Esophagus squamous epithelium (tissue), 5 donors: ENCODE results near the gene ZNF398. TPM values are rescaled to one million over a fixed set of nuclear protein-coding genes. Genes with fewer than 3 reads are reported as not detected.

Experiments
- DNase-seq: peaks from one replicate; lab custom pipeline; 2025; lab: John Stamatoyannopoulos, UW
- H3K27ac ChIP-seq, 4 donors: fragments of 200-600 bp; sonication (generic); one replicate each; pipeline ENCODE4 v1.5.1; 2016 to 2019; ENCODE audit warnings: mild to moderate bottlenecking in 1 of 4
- H3K27me3 ChIP-seq, 4 donors: fragments of 200-600 bp; sonication (generic); 1 replicate in 3 of 4; 2 replicates in 1 of 4; pipeline versions ENCODE4 v1.5.1 to v1.6.0; 2017 to 2021; ENCODE audit warnings: antibody characterized with exemption in 1 of 4
- H3K36me3 ChIP-seq, 3 donors: fragments of 200-600 bp; sonication (generic); one replicate each; pipeline ENCODE4 v1.5.1; 2016 to 2019
- H3K4me1 ChIP-seq, 3 donors: fragments of 200-600 bp; sonication (generic); one replicate each; pipeline ENCODE4 v1.5.1; 2017 to 2019
- H3K4me3 ChIP-seq, 4 donors: fragments of 200-600 bp; sonication (generic); 1 replicate in 3 of 4; 2 replicates in 1 of 4; pipeline ENCODE4 v1.5.1; 2016 to 2019; ENCODE audit warnings: mild to moderate bottlenecking in 2 of 4, moderate library complexity in 1 of 4
- H3K9me3 ChIP-seq, 3 donors: fragments of 200-600 bp; sonication (generic); one replicate each; pipeline ENCODE4 v1.5.1; 2016 to 2019
- CTCF ChIP-seq, 6 experiments: fragments of 450-650 bp in 4 of 6; fragments of 200-600 bp in 2 of 6; sonication (generic) in 2 of 6; IDR thresholded peaks; one replicate each; pipeline ENCODE4 v1.5.1; 2016 to 2019; ENCODE audit warnings: antibody characterized with exemption in 6 of 6, mild to moderate bottlenecking in 4 of 6, moderate library complexity in 4 of 6
- POLR2A ChIP-seq, 4 donors: fragments of 450-650 bp; IDR thresholded peaks; one replicate each; pipeline ENCODE4 v1.6.1; 2017; ENCODE audit warnings: antibody characterized with exemption in 4 of 4, mild to moderate bottlenecking in 4 of 4, moderate library complexity in 3 of 4
- WGBS, 2 donors: methylation state at CpG; one replicate each; pipeline ENCODE4 v1.1.5; 2018; 5-methylcytosine and 5-hydroxymethylcytosine counted together
- intact Hi-C: fragments of 100-400 bp; cut with DNase I; formaldehyde crosslinking; loops from one replicate; pipeline ENCODE4 v1.15.0; 2022
- total RNA-seq, 4 donors: library from RNA; depleted of rRNA; stranded (reverse); fragments of >200 nt; gene quantifications; one replicate each; pipeline ENCODE4 v1.1.0, GENCODE V29; 2016
- donor health status: DM: yes; HTN: yes; CAD: no.

ZNF398 gene
- total RNA-seq, 4 donors from 2014 or later, result 8.9 to 20.8 (median 12.6) TPM

- H3K36me3 ChIP-seq, result peaks cover 24 to 93% (median 27%) of the 10 kb centered on the region in 3 donors
- H3K4me1 ChIP-seq, result peaks cover 0 to 10% (median 0%) of the 10 kb centered on the region in 3 donors
- 81 to 87% methylated on average over 1 of the region's 1 CpG for WGBS, 2 donors
These were observed 18.9 kb downstream of the ZNF398 start for GRCh38 chr7:149166142-149166541.

GRCh38 chr7:149166630-149167352, 19.5 kb downstream of the ZNF398 start:
- TF ChIP-seq POLR2A (IDR thresholded peaks at IDR 0.05) (no peak), CTCF (IDR thresholded peaks at IDR 0.05) (no peak)
- intact Hi-C loops, result no loop called here
- Histone ChIP-seq H3K36me3 (peaks cover 24 to 96% (median 28%) of the 10 kb centered on the region in 3 donors), H3K4me3 (no peak overlapping the region), H3K27me3 (no peaks in the 10 kb centered on the region), H3K9me3 (no peaks in the 10 kb centered on the region), H3K4me1 (peaks cover 0 to 10% (median 0%) of the 10 kb centered on the region in 3 donors), H3K27ac (no peak overlapping the region)
- DNase-seq, result no peak

More at GRCh38 chr7:149166142-149166541, 18.9 kb downstream of the ZNF398 start:
- no peaks in the 10 kb centered on the region for H3K9me3 ChIP-seq
- no peak for TF ChIP-seq POLR2A (IDR thresholded peaks at IDR 0.05)
- no peak for TF ChIP-seq CTCF (IDR thresholded peaks at IDR 0.05)
- H3K4me3 ChIP-seq, result no peak overlapping the region
- intact Hi-C loops, result no loop called here
- no peaks in the 10 kb centered on the region for H3K27me3 ChIP-seq
- no peak overlapping the region for H3K27ac ChIP-seq
- no peak for DNase-seq

- DNase-seq, result no peak
- no peaks in the 10 kb centered on the region for H3K27me3 ChIP-seq
- 67 to 75% methylated on average over 8 to 9 of the region's 9 CpGs for WGBS, 2 donors
- H3K27ac ChIP-seq, result no peak overlapping the region
- H3K9me3 ChIP-seq, result no peaks in the 10 kb centered on the region
- H3K4me3 ChIP-seq, result no peak overlapping the region
- peaks cover 0 to 2% (median 0%) of the 10 kb centered on the region in 3 donors for H3K4me1 ChIP-seq
- TF ChIP-seq POLR2A (IDR thresholded peaks at IDR 0.05) (no peak), CTCF (IDR thresholded peaks at IDR 0.05) (no peak)
- intact Hi-C loops, result no loop called here
- peaks cover 15 to 97% (median 44%) of the 10 kb centered on the region in 3 donors for H3K36me3 ChIP-seq
These were observed 24.8 kb downstream of the ZNF398 start for GRCh38 chr7:149171892-149172533.

- peaks cover 12 to 97% (median 44%) of the 10 kb centered on the region in 3 donors for H3K36me3 ChIP-seq
- 65 to 74% methylated on average over 1 of the region's 1 CpG for WGBS, 2 donors
- H3K4me3 ChIP-seq, result no peak overlapping the region
- intact Hi-C loops, result no loop called here
- no peak overlapping the region for H3K27ac ChIP-seq
- no peaks in the 10 kb centered on the region for H3K27me3 ChIP-seq
- no peaks in the 10 kb centered on the region for H3K9me3 ChIP-seq
- TF ChIP-seq POLR2A (IDR thresholded peaks at IDR 0.05), result no peak
- TF ChIP-seq CTCF (IDR thresholded peaks at IDR 0.05), result no peak
- H3K4me1 ChIP-seq, result no peaks in the 10 kb centered on the region
- no peak for DNase-seq
These were observed 25.3 kb downstream of the ZNF398 start for GRCh38 chr7:149172534-149172920.

- peaks cover 0 to 5% (median 0%) of the 10 kb centered on the region in 3 donors for H3K4me1 ChIP-seq
- TF ChIP-seq CTCF (IDR thresholded peaks at IDR 0.05) (no peak), POLR2A (IDR thresholded peaks at IDR 0.05) (no peak)
- 86 to 100% methylated on average over 2 of the region's 2 CpGs for WGBS, 2 donors
- no peaks in the 10 kb centered on the region for H3K9me3 ChIP-seq
- intact Hi-C loops, result no loop called here
- H3K27ac ChIP-seq, result no peak overlapping the region
- H3K27me3 ChIP-seq, result no peaks in the 10 kb centered on the region
- DNase-seq, result no peak
- peaks cover 6 to 97% (median 47%) of the 10 kb centered on the region in 3 donors for H3K36me3 ChIP-seq
- H3K4me3 ChIP-seq, result no peak overlapping the region
These were observed 27.9 kb downstream of the ZNF398 start for GRCh38 chr7:149175150-149175549.
